Measurements from ENCODE around the gene EXOC8.

Gene EXOC8, protein sequence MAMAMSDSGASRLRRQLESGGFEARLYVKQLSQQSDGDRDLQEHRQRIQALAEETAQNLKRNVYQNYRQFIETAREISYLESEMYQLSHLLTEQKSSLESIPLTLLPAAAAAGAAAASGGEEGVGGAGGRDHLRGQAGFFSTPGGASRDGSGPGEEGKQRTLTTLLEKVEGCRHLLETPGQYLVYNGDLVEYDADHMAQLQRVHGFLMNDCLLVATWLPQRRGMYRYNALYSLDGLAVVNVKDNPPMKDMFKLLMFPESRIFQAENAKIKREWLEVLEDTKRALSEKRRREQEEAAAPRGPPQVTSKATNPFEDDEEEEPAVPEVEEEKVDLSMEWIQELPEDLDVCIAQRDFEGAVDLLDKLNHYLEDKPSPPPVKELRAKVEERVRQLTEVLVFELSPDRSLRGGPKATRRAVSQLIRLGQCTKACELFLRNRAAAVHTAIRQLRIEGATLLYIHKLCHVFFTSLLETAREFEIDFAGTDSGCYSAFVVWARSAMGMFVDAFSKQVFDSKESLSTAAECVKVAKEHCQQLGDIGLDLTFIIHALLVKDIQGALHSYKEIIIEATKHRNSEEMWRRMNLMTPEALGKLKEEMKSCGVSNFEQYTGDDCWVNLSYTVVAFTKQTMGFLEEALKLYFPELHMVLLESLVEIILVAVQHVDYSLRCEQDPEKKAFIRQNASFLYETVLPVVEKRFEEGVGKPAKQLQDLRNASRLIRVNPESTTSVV

DNA sequence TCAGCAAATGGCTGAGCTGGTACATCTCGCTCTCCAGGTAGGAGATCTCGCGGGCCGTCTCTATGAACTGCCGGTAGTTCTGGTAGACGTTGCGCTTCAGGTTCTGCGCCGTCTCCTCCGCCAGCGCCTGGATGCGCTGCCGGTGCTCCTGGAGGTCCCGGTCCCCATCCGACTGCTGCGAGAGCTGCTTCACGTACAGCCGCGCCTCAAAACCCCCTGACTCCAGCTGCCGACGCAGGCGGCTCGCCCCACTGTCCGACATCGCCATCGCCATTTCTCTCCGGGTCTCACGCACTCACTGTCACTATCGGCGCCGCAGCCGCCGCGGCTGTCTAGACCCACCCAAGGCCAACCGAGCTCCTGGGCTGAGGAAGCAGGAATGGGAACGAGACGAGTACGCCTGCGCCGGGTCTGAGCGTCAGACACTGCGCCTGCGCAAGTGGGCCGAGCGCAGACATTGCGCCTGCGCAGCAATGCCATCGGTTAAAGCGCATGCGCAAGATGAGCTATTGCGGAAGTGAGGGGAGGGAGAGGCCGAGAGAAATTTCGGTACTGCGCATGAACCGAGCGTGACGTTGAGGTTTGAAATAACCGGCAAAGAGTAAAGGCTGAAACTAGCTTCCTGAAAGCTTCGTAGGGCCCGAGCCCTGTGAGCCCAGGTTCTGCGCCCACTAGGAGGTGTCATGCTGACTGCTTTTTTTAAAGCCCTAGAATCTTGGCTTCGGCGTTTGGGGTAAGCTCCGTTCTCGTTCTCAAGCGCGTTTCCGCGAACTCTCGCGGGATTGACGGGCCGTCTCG lies at the start of gene EXOC8:
EXOC8 (minus strand) TSS at position 381 of the 798 bp plus-strand sequence; CDS start at position 274, 107 bp downstream.
- DNase-seq (ENCODE audit: low read depth), result peak; percentile 92

DNA sequence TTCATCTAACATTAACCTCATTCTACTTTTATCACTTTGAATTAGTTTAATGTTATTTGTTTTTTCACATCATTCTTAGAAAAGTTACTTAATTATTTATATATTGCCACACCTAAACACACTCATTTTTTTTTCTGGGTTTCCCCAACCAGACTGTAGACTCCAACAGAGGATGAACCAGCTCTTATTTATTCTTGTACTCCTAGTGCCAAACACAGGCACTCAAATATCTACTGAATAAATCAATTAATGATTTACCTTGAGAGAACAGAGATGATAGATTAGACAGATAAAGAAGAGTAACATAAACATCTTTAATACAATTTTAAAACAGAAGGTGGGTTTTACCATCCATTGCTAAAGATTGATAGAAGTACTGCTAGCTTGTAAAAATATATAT lies 48.8 kb upstream of the EXOC8 start:
- DNase-seq (ENCODE audit: low read depth), result no peak

DNA sequence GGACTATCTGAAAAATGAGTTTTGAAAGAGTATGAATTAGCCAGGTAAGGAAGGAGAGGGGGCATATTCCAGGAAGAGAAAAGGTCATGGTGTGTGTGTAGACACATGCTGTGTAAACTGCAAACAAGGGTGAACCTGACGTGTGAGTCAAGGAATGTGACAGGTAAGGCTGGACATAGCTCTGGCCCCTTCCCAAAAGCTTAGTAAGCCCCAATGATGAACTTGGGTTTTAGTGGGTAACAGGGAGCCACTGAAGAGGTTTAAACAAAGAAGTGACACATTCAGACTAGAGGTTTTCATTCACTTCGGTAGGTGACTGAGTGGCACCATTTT lies 47.7 kb upstream of the EXOC8 start:
- no peak for DNase-seq (ENCODE audit: low read depth)

DNA sequence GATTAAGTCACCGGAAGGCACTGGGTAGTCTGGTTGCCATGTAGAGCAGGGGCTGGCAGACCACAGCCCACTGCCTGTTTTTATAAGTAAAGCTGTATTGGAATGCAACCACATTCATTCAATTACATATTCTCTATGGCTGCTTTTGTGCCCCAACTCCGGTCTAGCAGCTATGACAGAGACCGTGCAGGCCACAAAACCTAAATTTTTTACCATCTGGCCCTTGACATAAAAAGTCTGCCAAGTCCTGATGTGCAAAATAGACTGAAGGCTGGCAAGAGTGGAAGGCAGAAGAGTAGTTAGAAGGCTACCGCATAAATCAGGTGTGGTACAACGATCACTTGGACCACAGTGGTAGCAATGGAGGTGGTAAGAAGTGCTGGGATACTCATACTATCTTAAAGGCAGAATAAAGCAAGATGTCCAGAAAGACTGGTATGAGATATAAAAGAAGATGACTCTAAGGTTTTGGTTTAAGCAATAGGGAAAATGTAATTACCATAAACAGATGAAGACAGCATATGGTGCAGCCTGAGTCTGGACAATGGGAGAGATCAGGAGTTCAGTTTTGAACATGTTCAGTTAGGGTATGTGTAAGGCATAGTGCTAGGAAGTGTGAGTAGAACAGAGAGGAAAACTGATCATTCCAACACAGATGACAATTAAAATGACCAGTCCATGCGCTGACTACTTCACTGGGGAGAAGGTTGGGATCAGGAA lies 47.2 kb upstream of the EXOC8 start:
- no peak for DNase-seq (ENCODE audit: low read depth)

DNA sequence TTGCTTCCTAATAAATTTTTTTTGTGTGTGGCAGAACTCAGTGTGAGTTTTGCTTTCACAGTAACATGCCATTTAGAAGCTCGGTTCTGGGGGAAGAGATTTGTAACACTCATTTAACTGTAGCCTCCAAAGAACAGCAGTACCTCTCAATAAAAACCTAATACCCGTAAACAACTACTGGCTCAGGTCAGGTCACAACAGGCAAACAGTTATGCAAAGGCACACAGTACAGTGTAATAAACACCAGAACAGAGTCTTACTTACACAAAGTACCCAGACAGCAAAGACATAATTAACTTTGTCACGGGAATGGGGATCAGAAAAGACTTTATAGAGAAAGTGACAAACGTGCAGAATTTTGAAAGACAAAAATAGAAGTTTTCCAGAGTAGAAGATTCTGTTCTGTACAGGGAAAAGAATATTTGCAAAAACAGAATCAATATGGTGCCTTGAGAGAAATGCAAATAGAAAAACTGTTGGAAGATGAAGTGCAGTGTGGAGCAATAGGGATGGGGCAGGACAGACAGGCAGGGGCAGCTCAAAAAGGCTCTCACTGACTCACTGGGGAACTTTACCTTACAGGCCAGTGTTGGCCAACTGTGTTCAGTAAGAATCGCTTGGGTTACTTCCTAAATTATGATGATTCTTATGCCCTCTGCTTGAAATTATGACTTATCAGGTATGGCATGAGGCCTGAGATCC lies 45.7 kb upstream of the EXOC8 start:
- DNase-seq (ENCODE audit: low read depth), result no peak

DNA sequence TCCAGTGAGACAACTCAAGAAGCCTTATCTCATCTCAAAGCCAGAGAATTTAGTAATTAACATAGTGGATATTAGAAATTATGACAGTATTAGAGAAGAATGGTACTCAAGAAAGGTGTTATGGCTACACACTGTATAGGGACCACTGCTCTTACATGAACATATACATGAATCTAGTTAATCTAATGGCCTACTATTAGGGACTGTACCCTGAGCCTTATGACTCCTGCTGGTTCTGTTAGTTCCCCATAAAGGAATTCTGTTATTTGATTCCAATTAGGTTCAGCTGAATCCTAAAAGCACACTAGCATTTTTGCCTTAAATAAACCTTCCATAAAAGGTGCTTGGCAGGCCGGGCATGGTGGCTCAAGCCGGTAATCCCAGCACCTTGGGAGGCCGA lies 44.8 kb upstream of the EXOC8 start:
- DNase-seq (ENCODE audit: low read depth), result no peak

DNA sequence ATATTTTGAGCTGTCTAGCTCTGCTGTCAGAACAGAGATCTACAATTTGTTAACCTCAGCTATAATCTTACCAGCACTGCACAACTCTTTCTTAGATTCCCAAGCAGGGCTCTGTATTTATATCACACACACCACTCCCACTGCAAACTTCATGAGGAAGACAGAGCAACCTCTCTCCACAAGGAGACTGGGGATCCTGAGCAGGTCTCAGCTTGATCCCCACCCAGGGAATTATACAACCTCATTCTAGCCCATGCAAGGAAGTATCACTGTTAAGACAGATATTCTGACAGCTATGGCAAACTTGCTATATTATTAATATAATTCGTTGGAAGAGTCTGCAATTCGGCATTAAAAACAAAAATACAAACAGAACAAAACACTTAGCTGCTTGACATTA lies 44.1 kb upstream of the EXOC8 start:
- no peak for DNase-seq (ENCODE audit: low read depth)

DNA sequence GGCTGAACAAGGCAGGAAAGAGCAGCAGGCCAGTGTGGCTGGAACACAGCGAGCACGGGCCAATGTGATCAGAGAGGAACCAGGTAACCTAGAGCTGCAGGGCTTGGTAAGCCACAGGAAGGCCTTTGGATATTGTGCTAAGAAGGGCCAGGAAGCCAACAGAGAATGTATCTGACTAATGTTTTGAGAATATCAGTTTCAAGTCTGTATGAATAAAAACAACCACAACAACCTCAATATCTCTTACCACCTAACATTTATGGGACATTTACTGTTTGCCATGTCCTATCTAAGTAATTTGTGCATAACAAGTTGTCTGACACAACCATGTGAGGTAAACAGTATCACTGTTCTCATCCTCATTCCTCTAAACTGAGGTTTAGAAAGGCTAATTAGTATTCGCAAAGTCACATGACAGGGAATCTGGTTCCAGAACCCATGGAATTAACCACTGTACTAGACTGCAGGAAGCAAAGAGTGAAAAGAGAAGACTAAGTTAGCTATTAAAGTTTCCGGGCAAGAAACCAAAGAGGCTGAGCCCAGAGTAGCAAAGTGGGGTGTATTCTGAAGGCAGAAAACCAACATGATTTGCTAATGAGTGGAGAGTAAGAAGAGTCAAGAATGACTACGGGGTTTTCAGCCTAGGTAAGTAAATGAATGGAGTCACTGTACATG lies 39.4 kb upstream of the EXOC8 start:
- DNase-seq (ENCODE audit: low read depth), result no peak

DNA sequence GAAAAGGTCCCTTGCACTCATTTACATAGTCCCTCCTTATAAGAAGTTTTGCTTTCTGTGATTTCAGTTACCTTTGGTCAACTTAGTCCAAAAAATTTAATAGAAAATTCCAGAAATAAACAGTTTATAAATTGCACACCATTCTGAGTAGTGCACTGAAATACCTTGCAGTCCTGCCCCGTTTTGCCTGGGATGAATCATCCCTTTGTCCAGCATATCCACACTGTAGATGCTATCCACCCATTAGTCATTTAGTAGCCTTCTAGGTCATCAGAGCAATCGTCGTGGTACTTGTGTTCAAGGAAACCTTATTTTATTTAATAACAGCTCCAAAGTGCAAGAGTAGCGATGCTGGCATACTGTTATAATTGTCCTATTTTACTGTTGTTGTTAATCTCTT lies 38.4 kb upstream of the EXOC8 start:
- peak; percentile 39 for DNase-seq (ENCODE audit: low read depth)

DNA sequence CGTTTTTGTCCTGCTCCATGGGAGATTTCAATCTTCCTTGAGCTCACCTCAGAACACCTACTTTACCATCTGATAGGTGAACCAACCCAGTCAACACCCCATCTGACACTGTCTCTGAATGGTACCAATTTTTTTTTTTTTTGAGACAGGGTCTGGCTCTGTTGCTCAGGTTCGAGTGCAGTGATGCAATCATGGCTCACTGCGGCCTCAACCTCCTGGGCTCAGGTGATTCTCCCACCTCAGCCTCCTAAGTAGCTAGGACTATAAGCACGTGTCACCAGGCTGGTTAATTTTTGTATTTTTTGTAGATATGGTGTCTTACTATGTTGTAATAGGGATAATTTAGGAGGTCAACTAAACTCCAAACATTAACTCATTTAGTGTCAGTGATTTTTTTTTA lies 36.7 kb upstream of the EXOC8 start:
- DNase-seq (ENCODE audit: low read depth), result no peak

DNA sequence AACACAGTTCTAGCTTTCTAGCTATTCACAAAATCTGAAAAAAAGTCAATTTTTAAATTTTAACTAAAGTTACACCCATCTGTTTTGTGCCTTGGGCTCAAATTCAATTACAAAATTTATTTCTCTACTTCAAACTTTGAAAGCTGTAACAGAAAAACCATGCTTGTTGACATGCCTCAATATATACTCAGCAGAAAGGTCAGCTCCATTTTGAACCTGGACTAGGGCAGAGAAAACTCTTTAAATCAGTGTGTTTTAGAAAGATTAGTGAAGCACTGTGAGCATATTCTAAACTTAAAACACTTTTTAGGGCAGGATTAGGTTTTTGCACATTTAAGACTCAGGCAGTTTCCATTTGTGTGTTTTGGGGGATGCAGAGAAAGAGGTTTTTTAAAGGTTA lies 34.8 kb upstream of the EXOC8 start:
- DNase-seq (ENCODE audit: low read depth), result no peak

DNA sequence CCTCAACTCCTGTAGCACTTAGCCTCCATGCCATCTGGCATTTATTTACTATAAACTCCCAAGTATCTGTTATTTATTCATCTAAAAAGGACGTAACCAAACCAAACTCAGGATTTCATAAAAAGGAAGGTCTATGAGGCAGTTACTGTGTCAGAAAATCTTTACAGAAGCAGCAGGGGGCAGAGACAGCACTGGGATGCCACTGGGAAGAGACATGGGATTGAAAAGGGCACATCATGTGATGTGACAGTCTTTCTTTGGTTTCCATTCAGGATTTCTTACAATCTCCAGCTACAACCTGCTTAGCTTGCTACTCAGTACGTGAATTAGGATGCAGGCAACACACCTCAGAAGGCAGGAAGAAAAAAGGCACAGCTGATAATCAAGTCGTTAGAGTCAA lies 31.6 kb upstream of the EXOC8 start:
- DNase-seq (ENCODE audit: low read depth), result no peak

DNA sequence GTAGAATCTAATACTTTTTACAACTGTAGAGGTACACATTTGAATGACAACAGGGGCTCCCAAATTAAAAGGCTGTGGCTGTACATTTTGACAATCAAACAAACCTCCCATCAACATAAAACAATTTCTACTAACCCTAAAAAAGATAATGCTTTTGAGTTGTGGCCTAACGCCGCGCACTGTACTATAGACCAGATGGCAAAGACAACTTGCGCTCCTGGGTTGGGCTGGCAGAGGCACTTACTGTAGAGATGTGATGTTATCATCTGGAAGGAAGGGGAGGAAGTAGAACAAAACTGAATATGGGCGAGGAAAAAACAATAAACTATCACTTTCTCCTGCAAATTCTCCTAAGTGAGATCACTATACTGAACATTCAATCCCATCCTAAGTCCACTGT lies 26.5 kb upstream of the EXOC8 start:
- DNase-seq (ENCODE audit: low read depth), result no peak

DNA sequence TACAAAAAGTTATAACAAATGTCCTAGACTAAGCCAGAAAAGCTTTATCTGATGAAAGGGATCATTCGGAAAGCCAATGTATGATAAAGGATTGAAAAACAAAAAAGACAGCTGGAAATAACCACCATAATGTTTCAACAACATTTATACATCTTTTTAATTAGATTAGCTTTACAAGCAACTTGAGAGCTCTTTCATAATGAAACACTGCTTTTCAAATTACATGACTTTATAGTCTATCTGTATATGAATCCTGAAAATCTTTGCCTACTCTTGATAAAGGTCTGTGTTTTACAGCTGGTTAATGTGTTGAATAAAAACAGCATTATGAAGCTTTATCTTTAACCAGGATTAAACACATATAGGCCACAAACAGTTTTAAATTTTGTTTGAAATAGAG lies 26.0 kb upstream of the EXOC8 start:
- no peak for DNase-seq (ENCODE audit: low read depth)

DNA sequence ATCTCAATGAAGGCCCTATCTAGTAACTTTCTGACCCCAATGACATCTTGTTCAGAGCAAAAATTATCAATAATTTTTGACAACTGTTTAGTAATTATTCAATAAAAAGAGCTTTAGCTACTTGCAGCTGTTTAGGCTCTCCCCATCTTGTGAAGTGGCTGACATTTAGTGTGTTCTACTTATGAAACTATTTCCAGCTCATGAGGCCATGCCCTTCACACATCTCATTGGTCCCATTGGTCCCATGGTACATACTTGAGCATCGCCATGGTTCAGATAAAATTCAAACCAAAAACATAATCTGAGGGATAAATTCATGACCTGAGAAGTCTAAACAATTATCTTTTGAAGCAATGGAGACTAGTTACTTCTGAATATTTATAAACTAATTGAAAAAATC lies 24.7 kb upstream of the EXOC8 start:
- DNase-seq (ENCODE audit: low read depth), result no peak

DNA sequence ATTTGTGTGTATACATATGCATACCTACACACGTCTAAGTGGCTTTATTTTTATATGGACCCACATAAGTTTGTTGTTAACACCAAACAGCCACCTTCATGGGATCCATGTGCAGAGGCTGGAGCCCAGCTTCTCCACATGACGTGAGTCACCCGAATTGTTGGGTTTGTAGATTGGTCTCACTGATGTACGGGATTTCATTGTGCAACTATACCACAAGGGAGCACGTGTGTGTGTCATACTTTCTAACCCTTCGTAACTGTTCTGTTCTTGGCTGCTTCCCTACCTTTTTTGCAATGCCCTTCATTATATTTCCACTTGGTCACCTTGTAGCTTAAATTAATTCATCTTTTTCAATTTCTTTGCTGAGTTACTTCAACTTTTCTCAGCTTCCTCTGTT lies 21.5 kb upstream of the EXOC8 start:
- peak; percentile 98 for DNase-seq (ENCODE audit: low read depth)

DNA sequence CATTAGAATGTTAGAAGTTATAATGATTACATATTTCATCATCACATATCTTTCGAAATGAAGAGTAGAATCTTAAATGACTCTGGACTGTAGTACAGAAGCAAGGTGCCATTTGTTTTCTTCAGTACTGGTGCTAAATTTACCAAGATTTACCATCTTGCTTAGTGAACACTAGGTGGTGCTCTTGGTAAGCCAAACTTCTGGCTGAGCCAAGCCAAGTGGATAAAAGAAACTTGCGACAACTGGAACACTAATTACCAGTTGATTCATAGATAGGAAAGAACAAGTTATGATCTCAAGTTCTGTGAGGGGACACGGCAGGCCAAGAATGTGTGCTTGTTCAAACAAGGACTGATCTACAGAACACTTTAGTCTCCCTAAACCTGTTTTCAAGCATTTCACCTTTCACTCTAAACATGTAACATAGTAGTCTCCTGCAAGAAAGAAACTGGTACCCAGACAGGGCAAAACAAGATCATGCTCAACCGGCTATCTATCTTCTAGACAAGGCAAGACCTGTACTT lies 20.2 kb upstream of the EXOC8 start:
- DNase-seq (ENCODE audit: low read depth), result peak; percentile 78

DNA sequence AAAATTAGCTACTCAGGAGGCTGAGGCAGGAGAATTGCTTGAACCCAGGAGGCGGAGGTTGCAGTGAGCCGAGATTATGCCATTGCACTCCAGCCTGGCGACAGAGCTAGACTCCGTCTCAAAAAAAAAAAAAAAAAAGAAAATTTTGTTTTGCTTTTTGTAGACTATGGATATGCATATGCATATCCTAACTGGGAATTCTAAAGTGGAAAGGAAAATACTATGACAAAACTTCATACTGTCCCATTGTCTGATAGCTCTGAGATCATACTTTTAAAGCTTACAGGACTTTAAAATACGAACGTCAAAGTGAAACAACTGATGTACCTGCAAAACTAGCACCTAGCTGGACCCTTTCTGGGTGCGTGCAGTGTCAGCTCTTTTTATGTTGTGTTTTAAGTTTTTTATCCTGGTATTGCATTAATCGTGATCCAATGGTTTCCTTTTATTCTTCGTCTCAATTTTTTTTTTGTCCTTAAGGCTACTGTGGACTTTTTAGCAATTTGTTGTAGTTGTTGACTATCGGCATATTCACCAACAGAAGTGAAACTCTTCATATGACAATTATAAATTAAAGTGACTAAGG lies 19.6 kb upstream of the EXOC8 start:
- DNase-seq (ENCODE audit: low read depth), result no peak

DNA sequence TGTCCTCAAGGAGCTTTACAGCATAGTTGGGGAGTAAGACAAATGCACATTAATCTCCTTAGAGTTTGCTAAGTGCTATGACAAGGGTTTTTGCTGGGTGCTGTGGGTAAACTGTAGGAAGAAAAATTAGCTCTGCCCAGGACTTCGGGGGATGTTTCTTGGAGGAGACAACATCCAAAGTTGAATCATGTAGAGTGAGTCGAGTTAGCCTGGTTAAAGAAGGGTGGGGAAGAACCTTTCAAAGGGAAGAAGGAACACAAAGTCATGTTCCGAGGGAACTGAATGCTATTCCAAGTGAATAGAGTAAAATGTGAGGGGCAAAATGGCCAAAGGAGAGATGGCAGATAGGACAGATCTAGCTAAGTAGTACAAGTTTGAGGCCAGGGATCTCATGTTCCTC lies 17.5 kb upstream of the EXOC8 start:
- DNase-seq (ENCODE audit: low read depth), result peak; percentile 77

DNA sequence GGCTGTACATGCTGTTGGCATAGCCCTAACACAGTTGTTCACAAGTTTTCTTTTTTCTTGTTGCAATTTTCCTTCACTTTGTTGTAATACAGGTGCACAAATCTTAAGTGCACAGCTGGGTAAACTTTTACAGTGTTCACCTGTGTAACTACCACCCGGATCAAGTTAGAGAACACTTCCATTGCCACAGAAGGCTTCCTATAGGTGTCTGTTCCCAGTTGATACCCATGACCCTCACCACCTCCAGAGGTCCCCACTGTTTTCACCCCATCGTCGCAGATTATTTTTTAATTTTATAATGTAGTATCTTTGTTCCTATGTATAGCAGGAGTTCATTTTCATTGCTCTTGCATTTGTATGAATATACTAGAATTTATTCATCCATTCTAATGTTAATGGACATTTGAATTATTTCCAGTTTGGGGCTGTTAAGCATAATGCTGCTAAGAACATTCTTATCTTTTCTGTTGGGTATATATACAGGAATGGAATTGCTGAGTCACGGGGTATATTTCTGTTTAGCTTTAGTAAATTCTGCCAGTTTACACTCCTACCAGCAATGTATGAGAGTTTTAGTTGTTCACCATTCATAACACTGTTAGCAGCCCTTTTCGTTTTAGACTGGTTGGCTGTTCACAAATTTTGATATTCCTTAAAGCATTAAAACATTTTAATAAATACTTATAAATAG lies 16.8 kb upstream of the EXOC8 start:
- DNase-seq (ENCODE audit: low read depth), result peak; percentile 67
